Amniotic epithelial cell (primary cell): ENCODE data around the gene CGB8.
"Not testable (repeated sequence)": the region's sequence is repeated elsewhere in the genome, so short reads cannot be mapped to it uniquely, and the experiment has no call there.

Source experiments
- DNase-seq: peaks from one replicate; pipeline ENCODE4 v3.0.0-alpha.2; 2010; ENCODE audit warnings: low read depth

Gene CGB8

GRCh38 chr19:49064768-49065611, 16.1 kb upstream of the CGB8 start, which contains the start of gene NTF4:
TSS of gene NTF4 (minus strand) at chr19:49064818. CDS start at chr19:49061997, 2,821 bp downstream.
- DNase-seq = peak; percentile 33

GRCh38 chr19:49064029-49064629, 15.2 kb upstream of the CGB8 start:
- DNase-seq = no peak

- no peak for DNase-seq
These were observed 12.5 kb upstream of the CGB8 start for GRCh38 chr19:49061445-49061844.

DNA sequence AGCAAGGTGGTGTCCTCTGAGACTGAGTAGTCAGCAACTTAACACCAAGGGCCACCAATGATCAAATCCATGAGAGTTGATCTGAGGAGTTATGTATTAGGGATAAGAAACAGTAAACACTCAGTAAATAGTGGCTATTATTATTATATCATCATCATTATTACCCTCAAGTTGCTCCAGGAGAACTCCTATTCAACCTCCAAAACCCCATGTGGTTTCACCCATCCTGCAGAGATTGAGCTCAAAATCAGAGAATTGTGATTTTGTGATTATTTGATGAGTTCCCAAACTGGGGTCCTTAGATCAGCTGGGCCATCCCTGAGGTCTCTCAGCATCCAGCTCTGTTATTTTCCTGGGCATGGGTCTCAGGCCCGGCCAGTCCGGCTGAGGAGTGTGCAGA, 12.1 kb upstream of the CGB8 start:
- DNase-seq = no peak

GRCh38 chr19:49059053-49059452, 10.1 kb upstream of the CGB8 start:
- no peak for DNase-seq

DNA sequence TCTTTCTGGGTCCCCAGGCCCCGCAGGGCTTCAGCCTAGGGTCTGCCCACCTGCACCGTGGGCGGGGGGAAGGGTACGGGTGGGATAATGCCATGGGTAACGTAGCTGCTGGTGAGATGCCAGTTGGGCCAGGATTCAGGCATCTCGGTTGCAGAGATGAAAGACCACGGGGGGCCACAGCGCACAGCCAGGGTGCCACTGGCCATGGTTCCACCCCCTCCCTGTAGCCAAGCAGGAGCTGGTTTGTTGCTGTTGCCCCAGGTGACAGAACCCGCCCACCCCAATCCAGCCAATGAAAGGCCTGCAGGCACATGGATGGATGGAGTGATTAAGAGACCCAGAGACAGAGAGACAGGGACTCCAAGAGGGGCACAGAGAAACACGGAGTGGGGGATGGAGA, 9.7 kb upstream of the CGB8 start:
- no peak for DNase-seq

DNA sequence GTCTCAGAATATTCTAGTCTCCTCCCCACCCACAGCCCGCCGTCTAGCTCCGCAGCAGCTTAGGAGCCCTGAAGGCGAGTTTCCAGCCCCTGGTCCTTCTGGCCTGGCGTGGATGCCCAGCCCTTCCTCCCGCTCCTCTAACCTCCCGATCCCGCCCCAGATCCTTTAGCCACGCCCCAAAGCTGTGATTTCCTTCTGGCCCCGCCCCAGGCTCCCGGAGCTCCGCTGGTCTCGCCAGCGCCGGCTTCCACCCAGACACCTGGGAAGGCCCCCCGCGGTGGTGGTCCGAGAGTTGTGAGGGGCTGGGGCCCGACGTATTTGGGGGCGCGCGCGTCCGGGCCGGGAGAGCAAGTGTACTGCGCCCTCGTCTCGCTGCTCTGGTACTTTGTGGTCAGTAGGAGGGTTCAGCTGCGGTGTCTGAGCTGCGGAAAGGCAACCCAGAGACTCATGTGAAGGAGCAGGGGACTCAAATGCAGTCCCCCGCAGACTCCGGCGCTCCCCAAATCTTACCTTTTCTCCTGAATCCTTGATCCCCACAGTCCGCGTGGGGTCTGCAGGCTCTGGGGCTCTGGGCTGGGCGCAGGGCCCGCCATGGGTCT, 8.8 kb upstream of the CGB8 start, which contains the start of gene CGB7:
Gene CGB7 (minus strand): TSS at position 114 of the 599 bp plus-strand sequence. CDS start 2,374 bp downstream, outside the sequence.
- DNase-seq = peak; percentile 40

GRCh38 chr19:49056902-49057596, 8.1 kb upstream of the CGB8 start:
- not testable (repeated sequence) for DNase-seq

GRCh38 chr19:49056101-49056901, 7.4 kb upstream of the CGB8 start:
- DNase-seq = peak; percentile 8

DNA sequence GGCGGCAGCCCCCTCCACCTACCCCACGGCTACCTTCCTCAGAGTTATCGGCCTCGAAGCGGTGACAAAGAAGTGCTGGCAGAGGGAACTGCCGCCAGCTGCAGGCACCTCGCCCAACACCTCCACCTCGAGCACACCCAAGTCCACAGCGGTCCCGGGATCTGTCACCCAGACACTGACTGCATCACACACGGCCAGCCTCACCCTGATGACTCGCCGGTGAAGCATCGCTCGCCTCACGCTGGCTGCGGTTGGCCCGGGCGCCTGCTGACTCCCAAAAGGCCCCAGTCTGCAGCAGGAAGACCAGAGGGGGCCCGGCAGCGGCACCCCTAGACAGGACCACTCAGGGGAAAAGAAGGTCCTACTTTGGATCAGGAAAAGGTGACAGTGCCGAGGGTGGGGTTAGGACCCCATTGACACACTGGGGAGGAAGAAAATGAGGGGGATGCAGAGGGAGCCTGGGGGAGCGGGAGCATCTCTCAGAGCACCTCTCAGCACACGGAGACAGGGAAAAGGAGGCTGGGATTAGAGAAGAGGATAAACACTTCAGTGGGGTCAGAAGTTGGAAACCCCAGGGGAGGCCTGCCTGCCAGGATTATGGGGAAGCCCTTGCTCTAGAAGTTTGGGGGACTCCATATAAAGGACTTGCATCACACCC, 1.6 kb upstream of the CGB8 start:
- peak; percentile 36 for DNase-seq

DNA sequence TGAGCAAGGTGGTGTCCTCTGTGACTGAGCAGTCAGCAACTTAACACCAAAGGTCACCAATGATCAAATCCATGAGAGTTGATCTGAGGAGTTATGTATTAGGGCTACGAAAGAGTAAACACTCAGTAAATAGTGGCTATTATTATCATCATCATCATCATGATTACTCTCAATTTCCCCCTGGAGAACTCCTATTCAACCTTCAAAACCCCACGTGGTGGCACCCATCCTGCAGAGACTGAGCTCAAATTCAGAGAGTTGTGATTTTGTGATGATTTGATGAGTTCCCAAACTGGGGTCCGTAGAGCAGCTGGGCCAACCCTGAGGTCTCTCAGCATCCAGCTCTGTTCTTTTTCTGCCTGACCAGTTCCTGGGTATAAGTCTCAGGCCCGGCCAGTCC, 923 bp upstream of the CGB8 start:
- DNase-seq = not testable (repeated sequence)

GRCh38 chr19:49043548-49043947, 5.4 kb downstream of the CGB8 start, which contains the start of gene CGB5:
TSS of gene CGB5 (plus strand) at chr19:49043848. CDS start at chr19:49044210, 362 bp downstream.
- not testable (repeated sequence) for DNase-seq

DNA sequence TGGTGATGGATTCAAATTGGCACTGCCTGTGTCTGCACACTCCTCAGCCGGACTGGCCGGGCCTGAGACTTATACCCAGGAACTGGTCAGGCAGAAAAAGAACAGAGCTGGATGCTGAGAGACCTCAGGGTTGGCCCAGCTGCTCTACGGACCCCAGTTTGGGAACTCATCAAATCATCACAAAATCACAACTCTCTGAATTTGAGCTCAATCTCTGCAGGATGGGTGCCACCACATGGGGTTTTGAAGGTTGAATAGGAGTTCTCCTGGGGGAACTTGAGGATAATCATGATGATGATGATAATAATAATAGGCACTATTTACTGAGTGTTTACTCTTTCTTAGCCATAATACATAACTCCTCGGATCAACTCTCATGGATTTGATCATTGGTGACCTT, 6.2 kb downstream of the CGB8 start:
- DNase-seq = not testable (repeated sequence)

DNA sequence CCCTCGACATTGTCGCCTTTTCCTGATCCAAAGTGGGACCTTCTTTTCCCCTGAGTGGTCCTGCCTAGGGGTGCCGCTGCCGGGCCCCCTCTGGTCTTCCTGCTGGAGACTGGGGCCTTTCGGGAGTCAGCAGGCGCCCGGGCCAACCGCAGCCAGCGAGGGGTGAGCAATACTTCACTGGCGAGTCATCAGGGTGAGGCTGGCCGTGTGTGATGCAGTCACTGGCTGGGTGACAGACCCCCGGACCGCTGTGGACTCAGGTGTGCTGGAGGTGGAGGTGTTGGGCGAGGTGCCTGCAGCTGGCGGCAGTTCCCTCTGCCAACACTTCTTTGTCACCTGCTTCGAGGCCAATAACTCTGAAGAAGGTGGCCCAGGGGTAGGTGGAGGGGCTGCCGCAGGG, 6.7 kb downstream of the CGB8 start:
- DNase-seq = no peak

DNA sequence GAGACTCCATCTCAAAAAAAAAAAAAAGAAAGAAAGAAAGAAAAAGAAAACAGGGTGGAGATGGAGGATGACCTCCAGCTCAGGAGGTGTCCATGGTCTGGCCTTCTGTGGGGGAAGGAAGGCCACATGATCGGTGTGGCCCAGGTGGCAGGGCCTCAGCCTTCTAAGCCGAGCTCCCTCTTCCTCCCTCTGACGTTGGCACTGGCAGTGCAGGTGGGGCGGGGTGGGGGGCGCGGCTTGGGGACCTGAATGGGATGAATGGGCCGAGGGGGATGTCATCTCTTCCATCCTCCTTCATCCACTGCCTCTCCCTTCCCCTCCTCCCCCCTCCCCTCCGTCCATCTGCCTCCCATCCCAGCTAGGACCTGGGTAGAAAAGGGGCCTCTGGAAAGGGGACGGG, 9.2 kb downstream of the CGB8 start:
- not testable (repeated sequence) for DNase-seq

GRCh38 chr19:49038557-49039276, 10.2 kb downstream of the CGB8 start:
- peak; percentile 65 for DNase-seq

DNA sequence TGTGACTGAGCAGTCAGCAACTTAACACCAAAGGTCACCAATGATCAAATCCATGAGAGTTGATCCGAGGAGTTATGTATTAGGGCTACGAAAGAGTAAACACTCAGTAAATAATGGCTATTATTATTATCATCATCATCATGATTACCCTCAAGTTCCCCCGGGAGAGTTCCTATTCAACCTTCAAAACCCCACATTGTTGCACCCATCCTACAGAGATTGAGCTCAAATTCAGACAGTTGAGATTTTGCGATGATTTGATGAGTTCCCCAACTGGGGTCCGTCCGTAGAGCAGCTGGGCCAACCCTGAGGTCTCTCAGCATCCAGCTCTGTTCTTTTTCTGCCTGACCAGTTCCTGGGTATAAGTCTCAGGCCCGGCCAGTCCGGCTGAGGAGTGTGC, 10.8 kb downstream of the CGB8 start:
- not testable (repeated sequence) for DNase-seq

DNA sequence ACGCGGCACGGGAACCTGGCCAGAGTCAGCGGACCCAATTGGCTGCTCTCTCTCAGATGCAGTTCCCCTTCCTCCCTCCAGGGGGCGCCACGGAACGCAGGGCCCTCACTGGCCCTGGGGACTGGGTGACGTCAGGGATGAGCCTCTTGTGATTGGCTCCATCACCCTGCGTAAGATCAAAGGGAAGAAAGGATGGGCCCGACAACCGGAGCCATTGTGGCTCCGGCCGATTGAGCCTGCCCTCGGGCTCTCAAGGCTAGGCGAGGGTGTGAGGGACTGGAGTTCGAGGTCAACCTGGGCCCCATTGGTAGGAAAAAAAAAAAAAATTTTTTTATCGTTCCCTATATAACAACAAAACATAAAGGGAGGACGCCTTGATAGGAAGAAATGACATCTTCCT, 12.1 kb downstream of the CGB8 start, which contains the start of gene CGB1:
Gene CGB1 (minus strand): TSS at position 81 of the 400 bp plus-strand sequence. CDS start 184 bp downstream, outside the sequence.
- DNase-seq = not testable (repeated sequence)

DNA sequence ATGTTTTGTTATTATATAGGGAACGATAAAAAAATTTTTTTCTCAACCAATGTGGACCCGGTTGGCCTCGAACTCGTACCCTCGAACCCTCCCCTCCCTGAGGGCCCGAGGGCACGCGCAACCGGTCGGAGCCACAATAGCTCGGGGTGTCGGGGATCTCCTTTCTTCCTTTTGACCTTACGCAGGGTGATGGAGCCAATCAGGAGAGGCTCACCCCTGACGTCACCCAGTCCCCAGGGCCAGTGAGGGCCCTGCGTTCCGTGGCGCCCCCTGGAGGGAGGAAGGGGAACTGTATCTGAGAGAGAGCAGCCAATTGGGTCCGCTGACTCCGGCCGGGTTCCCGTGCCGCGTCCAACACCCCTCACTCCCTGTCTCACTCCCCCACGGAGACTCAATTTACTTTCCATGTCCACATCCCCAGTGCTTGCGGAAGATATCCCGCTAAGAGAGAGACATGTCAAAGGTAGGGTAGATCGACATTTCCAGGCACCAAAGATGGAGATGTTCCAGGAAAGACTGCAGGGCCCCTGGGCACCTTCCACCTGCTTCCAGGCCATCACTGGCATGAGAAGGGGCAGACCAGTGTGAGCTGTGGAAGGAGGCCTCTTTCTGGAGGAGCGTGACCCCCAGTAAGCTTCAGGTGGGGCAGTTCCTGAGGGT, 17.1 kb downstream of the CGB8 start, which contains the start of gene CGB2:
Gene CGB2 (plus strand): TSS at position 249 of the 660 bp plus-strand sequence. CDS start 206 bp downstream, at position 455.
- not testable (repeated sequence) for DNase-seq
